HG03097 (cell line): ENCODE measurements around the gene CCDC28B.

Experiments
- ATAC-seq: cut with Tn5 transposase; IDR thresholded peaks from one replicate; pipeline ENCODE4 v1.9.1; 2021; ENCODE audit not compliant: unreplicated experiment, low FRiP score

Gene CCDC28B

DNA sequence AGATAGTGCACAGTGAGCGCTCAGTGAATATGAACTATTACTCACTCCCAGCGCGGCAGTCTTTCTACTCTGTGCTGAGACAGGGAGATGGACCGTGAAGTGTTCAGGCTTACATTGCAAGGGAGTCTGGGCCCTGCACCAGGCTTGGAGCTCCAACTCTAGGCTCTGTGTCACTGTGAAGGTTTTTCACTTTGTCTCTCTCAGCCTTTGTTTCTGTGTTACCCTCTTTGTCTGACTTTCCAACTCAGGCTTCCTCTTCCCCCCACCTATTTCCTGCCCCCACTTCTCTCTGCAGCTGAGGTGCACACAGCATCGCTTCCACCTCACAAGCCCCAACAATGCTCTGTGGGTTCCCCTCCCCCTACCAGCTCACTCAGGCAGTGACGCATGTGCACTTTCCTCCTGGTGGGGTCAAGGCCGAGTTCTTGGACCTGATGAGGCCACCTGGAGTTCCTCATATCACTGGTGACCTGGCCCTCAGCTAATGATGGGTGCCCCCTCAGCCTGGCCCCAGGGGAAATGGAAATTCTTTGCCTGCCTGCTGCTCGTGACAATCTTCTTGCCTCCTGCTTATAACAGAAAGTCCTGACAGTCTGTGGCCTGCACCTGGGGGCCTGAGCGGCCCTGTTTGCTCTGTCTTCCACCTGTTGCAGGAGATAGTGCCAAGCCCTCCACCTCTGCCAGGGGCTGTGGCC lies 49.6 kb downstream of the CCDC28B start:
- peak; percentile 49 for ATAC-seq

DNA sequence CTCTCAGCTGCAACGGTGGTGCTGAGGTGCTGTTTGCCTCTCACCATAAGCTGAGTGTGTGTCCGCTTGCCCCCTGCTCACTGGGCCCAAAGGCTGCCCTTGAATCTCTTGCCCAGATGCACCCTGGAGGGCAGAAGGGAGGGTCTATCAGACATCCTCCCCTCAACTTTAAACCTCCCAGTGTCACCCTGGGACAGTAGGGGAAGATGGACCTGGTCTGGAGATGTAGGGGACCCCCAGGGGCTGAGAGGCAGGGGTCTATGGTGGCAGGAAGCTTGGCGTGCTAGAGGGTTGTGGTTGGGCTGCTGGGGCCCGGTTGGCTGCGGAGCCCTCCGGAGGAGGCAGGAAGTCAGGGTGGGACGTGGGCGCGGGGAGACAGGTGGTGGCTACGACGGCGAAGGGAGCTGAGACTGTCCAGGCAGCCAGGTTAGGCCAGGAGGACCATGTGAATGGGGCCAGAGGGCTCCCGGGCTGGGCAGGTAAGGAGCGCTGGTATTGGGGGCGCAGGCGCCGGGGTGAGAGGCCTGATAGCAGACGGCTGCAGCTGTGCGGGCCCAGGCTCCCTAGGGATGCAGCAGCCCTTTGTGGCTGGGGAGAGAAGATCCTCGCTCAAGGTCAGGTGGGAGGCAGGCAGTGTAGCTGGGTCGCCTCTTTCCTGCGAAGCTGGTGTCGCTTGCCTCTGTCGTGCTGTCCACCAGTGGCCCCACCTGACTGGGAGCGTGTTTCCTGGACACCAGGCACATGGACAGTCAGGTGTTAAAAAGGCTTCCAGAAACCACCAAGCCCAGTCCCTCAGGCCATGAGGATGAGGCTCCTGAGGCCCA lies 50.7 kb downstream of the CCDC28B start, which contains the start of gene LCK:
TSS of gene LCK (plus strand) at position 373 of the 824 bp plus-strand sequence. CDS start 23,065 bp downstream, outside the sequence.
- no peak for ATAC-seq
